ENCODE data around the gene RYR3.
A peak's percentile ranks its signal among the peaks of the same experiment; 100 is the strongest.

RYR3 gene

DNA sequence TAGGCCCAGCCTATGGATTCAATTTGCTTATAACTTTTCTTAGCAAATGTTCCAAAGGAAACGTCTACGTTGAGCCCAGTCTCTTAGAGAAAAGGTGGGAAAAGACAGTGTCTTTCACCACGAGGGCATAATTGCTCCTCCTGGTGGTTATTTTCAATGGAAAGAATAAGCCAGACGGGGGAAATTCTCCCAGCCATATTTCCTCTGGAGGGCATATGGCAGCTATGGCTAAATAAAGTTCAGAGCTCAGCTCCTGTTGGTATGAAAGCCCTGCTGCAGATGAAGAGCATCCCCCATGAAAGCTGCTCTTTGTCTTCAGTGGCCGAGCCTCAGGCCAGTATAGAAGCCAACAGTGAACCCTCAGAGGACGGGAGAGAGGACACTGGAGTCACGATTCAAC, 297.9 kb downstream of the RYR3 start:
- Histone ChIP-seq H3K4me3 (no peak overlapping the region), H3K9me3 (no peaks in the 10 kb centered on the region), H3K27ac (no peak overlapping the region), H3K27me3 (no peaks in the 10 kb centered on the region), H3K36me3 (no peaks in the 10 kb centered on the region), H3K4me1 (no peaks in the 10 kb centered on the region)
- TF ChIP-seq, protein P1, sequence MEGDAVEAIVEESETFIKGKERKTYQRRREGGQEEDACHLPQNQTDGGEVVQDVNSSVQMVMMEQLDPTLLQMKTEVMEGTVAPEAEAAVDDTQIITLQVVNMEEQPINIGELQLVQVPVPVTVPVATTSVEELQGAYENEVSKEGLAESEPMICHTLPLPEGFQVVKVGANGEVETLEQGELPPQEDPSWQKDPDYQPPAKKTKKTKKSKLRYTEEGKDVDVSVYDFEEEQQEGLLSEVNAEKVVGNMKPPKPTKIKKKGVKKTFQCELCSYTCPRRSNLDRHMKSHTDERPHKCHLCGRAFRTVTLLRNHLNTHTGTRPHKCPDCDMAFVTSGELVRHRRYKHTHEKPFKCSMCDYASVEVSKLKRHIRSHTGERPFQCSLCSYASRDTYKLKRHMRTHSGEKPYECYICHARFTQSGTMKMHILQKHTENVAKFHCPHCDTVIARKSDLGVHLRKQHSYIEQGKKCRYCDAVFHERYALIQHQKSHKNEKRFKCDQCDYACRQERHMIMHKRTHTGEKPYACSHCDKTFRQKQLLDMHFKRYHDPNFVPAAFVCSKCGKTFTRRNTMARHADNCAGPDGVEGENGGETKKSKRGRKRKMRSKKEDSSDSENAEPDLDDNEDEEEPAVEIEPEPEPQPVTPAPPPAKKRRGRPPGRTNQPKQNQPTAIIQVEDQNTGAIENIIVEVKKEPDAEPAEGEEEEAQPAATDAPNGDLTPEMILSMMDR (IDR thresholded peaks at IDR 0.05) = peak; percentile 30 to 38
- intact Hi-C loops (cut with DNase I; ENCODE audit: low total_unique reads) = no loop called here
- DNase-seq = no peak

DNA sequence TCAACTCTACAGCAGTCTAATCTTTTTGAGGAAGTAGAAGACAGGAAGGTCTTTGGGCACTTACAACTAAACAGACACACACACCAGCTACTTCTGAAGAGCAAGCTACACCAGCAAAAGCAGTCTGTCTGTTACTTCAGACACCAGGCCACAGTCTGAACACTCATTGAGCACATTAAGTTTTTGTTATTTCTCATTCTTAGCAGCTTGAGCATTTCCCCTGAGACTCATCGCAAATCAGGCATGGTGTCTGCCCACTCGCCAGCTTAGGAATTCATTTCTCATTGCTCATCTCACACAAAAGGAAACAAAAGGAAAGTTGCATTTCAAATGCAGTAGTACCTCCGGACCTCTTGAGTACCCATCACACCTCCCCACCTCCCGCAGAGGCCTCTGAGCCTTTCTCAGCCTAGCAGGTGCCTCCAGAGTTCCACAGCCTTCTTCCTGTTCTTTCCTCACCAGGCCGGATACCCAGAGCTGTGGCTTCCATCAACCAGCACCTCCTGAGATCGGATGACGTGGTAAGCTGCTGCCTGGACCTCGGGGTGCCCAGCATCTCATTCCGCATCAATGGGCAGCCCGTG, 302.0 kb downstream of the RYR3 start:
- Histone ChIP-seq H3K27me3 (no peaks in the 10 kb centered on the region), H3K9me3 (no peaks in the 10 kb centered on the region), H3K36me3 (no peaks in the 10 kb centered on the region), H3K4me3 (no peak overlapping the region), H3K4me1 (no peaks in the 10 kb centered on the region), H3K27ac (no peak overlapping the region)
- intact Hi-C loops (cut with DNase I; ENCODE audit: low total_unique reads) = no loop called here
- no peak for DNase-seq
- TF ChIP-seq, protein P1 (IDR thresholded peaks at IDR 0.05) = no peak

DNA sequence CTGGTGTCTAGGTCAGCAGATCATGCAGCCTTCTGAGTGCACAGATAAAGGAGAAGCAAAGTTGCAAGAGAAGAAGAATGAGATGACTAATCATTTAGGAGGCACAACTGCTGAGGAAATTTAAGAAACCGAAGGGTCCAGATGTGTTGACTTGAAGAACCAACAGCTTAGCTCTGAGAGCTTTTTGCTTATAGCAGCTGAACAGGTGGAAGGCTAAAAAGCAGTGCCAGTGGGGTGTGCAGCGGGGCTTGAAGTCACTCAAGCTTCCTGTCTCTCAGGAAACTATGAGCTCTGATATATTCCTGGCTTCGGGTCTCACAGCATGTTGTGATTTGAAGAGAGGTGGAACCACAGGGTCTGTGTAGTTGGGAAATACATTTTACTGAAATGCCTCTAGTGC, 305.7 kb downstream of the RYR3 start:
- DNase-seq = no peak
- Histone ChIP-seq H3K9me3 (no peaks in the 10 kb centered on the region), H3K4me3 (no peak overlapping the region), H3K4me1 (no peaks in the 10 kb centered on the region), H3K27me3 (no peaks in the 10 kb centered on the region), H3K27ac (no peak overlapping the region), H3K36me3 (no peaks in the 10 kb centered on the region)
- intact Hi-C loops (cut with DNase I; ENCODE audit: low total_unique reads) = no loop called here
- TF ChIP-seq, protein P1 (IDR thresholded peaks at IDR 0.05) = no peak

DNA sequence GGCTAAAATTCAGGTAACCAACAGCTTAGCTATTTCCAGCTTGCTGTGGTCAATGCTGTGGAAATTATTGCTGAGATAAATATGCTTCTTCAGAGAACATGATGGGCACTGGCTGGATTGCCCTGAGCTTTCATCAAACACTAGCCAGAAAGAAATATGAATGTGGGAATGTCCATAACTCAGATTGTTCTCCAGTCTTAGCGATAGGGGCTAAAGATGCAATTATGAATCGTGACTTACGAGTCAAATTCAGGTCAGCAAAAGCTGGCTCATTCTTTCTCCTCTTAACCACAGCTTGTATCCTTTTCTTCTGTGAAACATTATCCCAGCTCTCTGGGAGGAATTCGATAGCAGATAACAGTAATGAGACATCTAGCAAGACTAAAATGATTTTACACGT, 307.6 kb downstream of the RYR3 start:
- intact Hi-C loops (cut with DNase I; ENCODE audit: low total_unique reads) = no loop called here
- Histone ChIP-seq H3K27me3 (no peaks in the 10 kb centered on the region), H3K4me3 (no peak overlapping the region), H3K4me1 (no peaks in the 10 kb centered on the region), H3K27ac (no peak overlapping the region), H3K36me3 (no peaks in the 10 kb centered on the region), H3K9me3 (no peaks in the 10 kb centered on the region)
- DNase-seq = no peak
- TF ChIP-seq, protein P1 (IDR thresholded peaks at IDR 0.05) = no peak

DNA sequence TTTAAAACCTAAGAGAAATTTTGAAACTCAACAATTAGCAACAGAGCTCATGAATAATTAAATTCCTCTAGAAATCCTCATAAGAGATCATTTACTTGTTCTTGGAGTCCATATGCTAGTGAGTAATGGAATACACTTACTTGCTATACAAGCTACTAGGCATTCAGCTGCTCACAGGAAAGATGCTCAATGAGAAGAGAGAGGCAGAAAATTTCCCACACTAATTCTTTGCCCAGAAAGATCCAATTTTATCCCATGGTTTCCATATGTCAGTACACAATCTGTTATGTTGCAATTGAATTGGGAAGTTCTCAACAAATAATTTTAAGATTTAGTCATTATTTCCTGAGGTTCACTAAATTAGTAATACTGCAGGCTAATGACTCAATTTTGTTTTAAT, 310.4 kb downstream of the RYR3 start:
- intact Hi-C loops (cut with DNase I; ENCODE audit: low total_unique reads) = no loop called here
- DNase-seq = no peak
- TF ChIP-seq, protein P1 (IDR thresholded peaks at IDR 0.05) = no peak

DNA sequence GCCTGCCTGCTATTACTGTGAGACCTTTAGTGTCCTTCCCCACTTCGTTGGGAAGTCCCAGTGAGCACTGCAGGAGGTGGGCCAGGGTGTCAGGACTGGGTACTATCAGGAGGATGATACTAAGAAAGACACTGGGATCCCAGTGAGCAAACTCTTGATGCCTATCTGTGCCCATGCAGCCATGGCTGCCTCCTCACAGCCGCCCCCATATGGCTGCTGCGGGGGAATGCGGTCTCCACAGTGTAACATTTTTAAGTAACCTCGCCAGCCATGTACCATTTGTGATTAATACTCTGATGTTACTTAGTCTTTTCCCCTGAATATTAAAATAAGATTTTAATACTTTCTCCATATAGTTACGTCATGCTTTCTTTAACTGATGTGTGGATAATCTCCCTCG, 312.2 kb downstream of the RYR3 start:
- no peaks in the 10 kb centered on the region for H3K27me3 ChIP-seq
- intact Hi-C loops (cut with DNase I; ENCODE audit: low total_unique reads) = no loop called here
- H3K4me3 ChIP-seq = no peak overlapping the region
- no peak overlapping the region for H3K27ac ChIP-seq
- no peaks in the 10 kb centered on the region for H3K9me3 ChIP-seq
- no peaks in the 10 kb centered on the region for H3K4me1 ChIP-seq
- TF ChIP-seq, protein P1 (IDR thresholded peaks at IDR 0.05) = no peak
- H3K36me3 ChIP-seq = no peaks in the 10 kb centered on the region
- no peak for DNase-seq

More for the DNA sequence above, 310.4 kb downstream of the RYR3 start:
- no peaks in the 10 kb centered on the region for H3K4me1 ChIP-seq
- no peak overlapping the region for H3K27ac ChIP-seq
- no peaks in the 10 kb centered on the region for H3K36me3 ChIP-seq
- H3K4me3 ChIP-seq = no peak overlapping the region
- no peaks in the 10 kb centered on the region for H3K9me3 ChIP-seq
- H3K27me3 ChIP-seq = no peaks in the 10 kb centered on the region

Measured in tibial artery (tissue), 4 donors.